ENCODE measurements around the gene VSNL1.

DNA sequence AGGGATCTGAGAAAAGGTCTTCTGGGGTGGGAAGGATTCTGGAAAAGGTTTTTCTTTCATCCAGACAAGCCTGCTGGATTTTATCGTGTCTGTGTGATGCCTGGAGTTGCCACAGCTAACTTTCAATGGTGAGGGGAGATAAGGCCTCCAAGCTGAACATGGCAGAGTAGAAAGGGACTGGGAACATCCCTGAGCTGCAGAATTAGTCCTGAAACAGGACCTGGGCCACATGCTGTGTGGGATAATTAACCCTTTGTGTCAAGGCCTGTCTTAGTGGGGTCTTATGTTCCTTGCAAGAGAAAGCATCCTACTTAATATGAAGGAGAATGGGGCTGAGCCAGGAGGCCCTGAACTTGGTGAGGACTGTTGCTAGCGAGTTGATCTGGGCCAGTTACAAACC is 66.4 kb downstream of the VSNL1 start:
- no peak for TF ChIP-seq CTCF (conservative IDR thresholded peaks at IDR 0.05 in 1 of 2, IDR thresholded peaks at IDR 0.05 in 1 of 2; ENCODE audit: low read depth in 1 of 2, low read length in 2 of 2)
- no peak for TF ChIP-seq EZH2 (IDR thresholded peaks at IDR 0.05; ENCODE audit: low read length, missing control alignments)

Measured in fibroblast of lung (primary cell).